Heart left ventricle (tissue), 13 donors: ENCODE measurements around the gene TTLL1.

Experiments used
- CTCF ChIP-seq, 12 donors: fragments of 200-600 bp; sonication (generic) in 4 of 12; IDR thresholded peaks; one replicate each; pipeline versions ENCODE4 v1.5.0 to v1.8.0; 2018 to 2022; ENCODE audit warnings: antibody characterized with exemption in 12 of 12, mild to moderate bottlenecking in 5 of 12
- POLR2A ChIP-seq, 2 donors: fragments of 450-650 bp; IDR thresholded peaks; one replicate each; pipeline ENCODE4 v1.6.1; 2017; ENCODE audit warnings: antibody characterized with exemption in 2 of 2, mild to moderate bottlenecking in 2 of 2, moderate library complexity in 2 of 2
- donor health status: ischemic (EF 13 %, LVEDD 7.1; RV severe dilation, severe dysfunction).
- donor health status: DM: no; HTN: yes; CAD: no.
- donor health status: DM: no; HTN: no; CAD: no.
- donor health status: ischemic (EF 25% LVEDD 6.9; RV normal size, moderate dysfunction).
- donor health status: ischemic (EF 25% LVEDD 5.7; RV mildly dilated, moderate dysfunction).
- donor health status: ischemic (EF 35%, LVEDD 5.7; RV mildly dilated, moderate dysfunction).
- donor health status: nonischemic (EF 11% LVEDD 7.7; RV severe dilation, severe dysfunction).
- donor health status: DM: yes; HTN: yes; CAD: no.
- donor health status: PGD.
- donor health status: ischemic (EF 29% LVEDD 5.4; RV normal size, mild dysfunction).
- donor health status: nonischemic (EF 23%, LVEDD 6.1; RV moderate dilation, normal function).

- no peak for TF ChIP-seq CTCF (IDR thresholded peaks at IDR 0.05)
- TF ChIP-seq POLR2A (IDR thresholded peaks at IDR 0.05), result no peak
These were observed 10.7 kb downstream of the TTLL1 start for GRCh38 chr22:43078522-43078921.
